Heart right ventricle (tissue), 16 donors: Measurements from ENCODE around the gene PRR5L. TPM values are rescaled to one million over a fixed set of nuclear protein-coding genes. Genes with fewer than 3 reads are reported as not detected.

Source experiments
- ATAC-seq, 8 donors: fragments of 200-7000 bp; cut with Tn5 transposase; one replicate each; pipeline ENCODE4 v1.9.1; 2020; ENCODE audit warnings: mild to moderate bottlenecking in 8 of 8, moderate library complexity in 8 of 8, moderate number of reproducible peaks in 1 of 8
- DNase-seq, 2 donors: peaks; one replicate each; pipeline ENCODE4 v3.0.0-alpha.2; 2020
- H3K27ac ChIP-seq, 10 donors: fragments of 200-600 bp; sonication (generic) in 2 of 10; one replicate each; pipeline versions ENCODE4 v1.5.0 to v1.8.0; 2020 to 2022; ENCODE audit warnings: mild to moderate bottlenecking in 3 of 10
- H3K27me3 ChIP-seq, 7 donors: fragments of 200-600 bp; one replicate each; pipeline ENCODE4 v1.8.0; 2021 to 2022; ENCODE audit warnings: mild to moderate bottlenecking in 2 of 7
- H3K36me3 ChIP-seq, 9 donors: fragments of 200-600 bp; sonication (generic) in 1 of 9; one replicate each; pipeline versions ENCODE4 v1.5.0 to v1.8.0; 2020 to 2022; ENCODE audit warnings: mild to moderate bottlenecking in 2 of 9
- H3K4me1 ChIP-seq, 9 donors: fragments of 200-600 bp; sonication (generic) in 1 of 9; one replicate each; pipeline versions ENCODE4 v1.5.0 to v1.8.0; 2020 to 2022; ENCODE audit warnings: mild to moderate bottlenecking in 4 of 9
- H3K4me3 ChIP-seq, 10 donors: fragments of 200-600 bp; sonication (generic) in 2 of 10; one replicate each; pipeline versions ENCODE4 v1.5.0 to v1.8.0; 2020 to 2022; ENCODE audit warnings: mild to moderate bottlenecking in 7 of 10, moderate library complexity in 2 of 10
- H3K9me3 ChIP-seq, 11 donors: fragments of 200-600 bp in 10 of 11; sonication (generic) in 2 of 11; one replicate each; pipeline versions ENCODE4 v1.5.0 to v1.8.0; 2013 to 2022; ENCODE audit warnings: mild to moderate bottlenecking in 2 of 11, control low read depth in 1 of 11, moderate library complexity in 1 of 11
- WGBS, 2 donors: extraction: QIAGEN DNeasy Blood & Tissue Kit; methylation state at CpG; one replicate each; pipeline ENCODE4 v1.1.7; 2013; ENCODE audit warnings: inconsistent platforms in 1 of 2; 5-methylcytosine and 5-hydroxymethylcytosine counted together
- intact Hi-C, 10 donors: fragments of 100-400 bp; cut with DNase I; formaldehyde crosslinking; loops; one replicate each; pipeline versions ENCODE4 v1.11.1 to v1.14.2; 2022
- polyA plus RNA-seq, 2 donors: library from polyadenylated mRNA; stranded (reverse); fragments of 200-250 nt; gene quantifications; one replicate each; pipeline ENCODE4 v1.2.3, GENCODE V29; 2013
- total RNA-seq, 10 donors: library from RNA; stranded (reverse); fragmentation: NEBNext Ultra II Directional in 3 of 10; extraction: Animal tissue kit (Norgen Biotek cat#: 25700) in 3 of 10; gene quantifications; one replicate each; pipeline versions ENCODE4 v1.2.1 to v1.2.4, GENCODE V29; 2021 to 2023
- TF ChIP-seq, protein P1 (sequence below), 9 donors: fragments of 200-600 bp; sonication (generic) in 2 of 9; IDR thresholded peaks; one replicate each; pipeline versions ENCODE4 v1.5.0 to v1.8.0; 2021 to 2022; ENCODE audit warnings: antibody characterized with exemption in 9 of 9, mild to moderate bottlenecking in 5 of 9, moderate library complexity in 1 of 9
- donor health status: Arrhythmogenic right ventricular cardiomyopathy.
- donor health status: ischemic (EF 13 %, LVEDD 7.1; RV severe dilation, severe dysfunction).
- donor health status: healthy with polysubstance abuse.
- donor health status: DM: no; HTN: yes; CAD: no.
- donor health status: DM: no; HTN: no; CAD: no.
- donor health status: ischemic (EF 25% LVEDD 6.9; RV normal size, moderate dysfunction).
- donor health status: ischemic (EF 25% LVEDD 5.7; RV mildly dilated, moderate dysfunction).
- donor health status: healthy.
- donor health status: DM: yes; HTN: yes; CAD: no.
- donor health status: Ischemic cardiomyopathy.
- donor health status: ischemic (EF 35%, LVEDD 5.7; RV mildly dilated, moderate dysfunction).
- donor health status: nonischemic (EF 11% LVEDD 7.7; RV severe dilation, severe dysfunction).
- donor health status: DM: yes; HTN: yes; CAD: no.
- donor health status: PGD.
- donor health status: ischemic (EF 29% LVEDD 5.4; RV normal size, mild dysfunction).
- donor health status: nonischemic (EF 23%, LVEDD 6.1; RV moderate dilation, normal function).

Gene PRR5L
- total and polyA plus RNA-seq, 12 donors: 0.80 to 10.7 (median 2.4) TPM

DNA sequence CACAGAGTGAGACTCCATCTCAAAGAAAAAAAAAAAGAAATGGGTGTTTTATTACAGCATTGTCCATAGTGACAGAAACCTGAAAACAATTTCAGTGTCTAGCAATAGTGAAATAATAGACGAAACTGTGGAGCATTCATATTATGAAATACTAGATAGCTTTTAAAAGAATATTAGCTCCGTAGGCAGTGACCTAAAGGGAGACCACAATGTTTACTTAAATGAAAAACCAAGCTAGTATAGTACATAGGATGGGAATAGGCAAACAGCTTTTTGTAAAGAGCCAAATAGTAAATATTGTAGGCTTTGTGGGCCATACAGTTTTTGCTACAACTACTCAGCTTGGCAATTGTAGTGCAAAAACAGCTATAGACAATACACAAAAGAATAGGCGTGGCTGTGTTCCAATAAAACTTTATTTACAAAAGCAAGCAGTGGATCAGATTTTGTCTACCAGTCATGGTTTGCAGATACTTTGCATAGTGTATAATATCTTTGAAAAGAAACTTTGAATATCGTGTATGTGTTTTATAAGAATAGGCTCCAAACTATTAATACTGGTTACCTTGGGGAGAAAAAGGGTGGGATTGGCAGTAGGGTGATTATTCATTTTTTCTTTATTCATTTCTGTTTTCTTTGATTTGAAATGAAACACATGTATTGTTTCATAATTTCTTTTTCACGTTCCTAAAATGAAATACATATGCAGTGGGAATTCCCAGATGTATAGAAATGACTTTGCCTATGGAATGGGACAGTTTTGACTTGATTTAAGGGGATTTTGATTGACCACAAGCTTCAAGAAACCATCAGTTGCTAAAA is 50.7 kb downstream of the PRR5L start:
- Histone ChIP-seq H3K27ac (no peak overlapping the region), H3K36me3 (no peaks in the 10 kb centered on the region), H3K27me3 (peaks cover 0 to 2% (median 0%) of the 10 kb centered on the region in 7 donors), H3K4me1 (peaks cover 0 to 12% (median 4%) of the 10 kb centered on the region in 9 donors), H3K9me3 (no peaks in the 10 kb centered on the region), H3K4me3 (no peak overlapping the region)
- TF ChIP-seq, protein P1, sequence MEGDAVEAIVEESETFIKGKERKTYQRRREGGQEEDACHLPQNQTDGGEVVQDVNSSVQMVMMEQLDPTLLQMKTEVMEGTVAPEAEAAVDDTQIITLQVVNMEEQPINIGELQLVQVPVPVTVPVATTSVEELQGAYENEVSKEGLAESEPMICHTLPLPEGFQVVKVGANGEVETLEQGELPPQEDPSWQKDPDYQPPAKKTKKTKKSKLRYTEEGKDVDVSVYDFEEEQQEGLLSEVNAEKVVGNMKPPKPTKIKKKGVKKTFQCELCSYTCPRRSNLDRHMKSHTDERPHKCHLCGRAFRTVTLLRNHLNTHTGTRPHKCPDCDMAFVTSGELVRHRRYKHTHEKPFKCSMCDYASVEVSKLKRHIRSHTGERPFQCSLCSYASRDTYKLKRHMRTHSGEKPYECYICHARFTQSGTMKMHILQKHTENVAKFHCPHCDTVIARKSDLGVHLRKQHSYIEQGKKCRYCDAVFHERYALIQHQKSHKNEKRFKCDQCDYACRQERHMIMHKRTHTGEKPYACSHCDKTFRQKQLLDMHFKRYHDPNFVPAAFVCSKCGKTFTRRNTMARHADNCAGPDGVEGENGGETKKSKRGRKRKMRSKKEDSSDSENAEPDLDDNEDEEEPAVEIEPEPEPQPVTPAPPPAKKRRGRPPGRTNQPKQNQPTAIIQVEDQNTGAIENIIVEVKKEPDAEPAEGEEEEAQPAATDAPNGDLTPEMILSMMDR (IDR thresholded peaks at IDR 0.05): no peak
- 88 to 91% methylated on average over 5 of the region's 5 CpGs for WGBS, 2 donors
- DNase-seq (no peak), ATAC-seq (no peak)
- intact Hi-C loops: no loop called here

DNA sequence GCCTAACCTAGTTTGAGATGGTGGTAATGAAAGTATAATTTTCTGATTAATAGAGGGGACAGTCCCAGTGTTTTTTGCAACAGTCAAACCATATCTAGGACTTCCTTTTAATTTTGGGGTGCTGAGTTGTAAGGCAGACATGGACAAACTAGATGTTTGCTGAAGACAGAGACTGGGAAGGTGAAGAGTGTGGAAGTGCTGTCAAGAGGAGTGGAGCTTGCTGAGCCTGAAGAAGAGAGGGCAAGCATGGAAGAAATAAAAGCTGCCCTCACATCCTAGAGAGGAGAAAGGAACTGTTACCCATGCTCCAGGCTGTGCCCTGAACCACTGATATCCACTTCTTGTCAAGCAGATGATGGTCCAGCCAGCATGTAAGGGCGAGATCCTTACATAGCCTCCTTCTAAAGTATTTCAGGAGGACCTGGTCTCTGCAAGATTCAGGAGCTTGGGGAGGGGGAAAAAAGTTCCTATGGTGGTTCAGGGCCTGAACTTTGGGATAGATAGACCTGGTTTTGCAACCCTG is 51.4 kb downstream of the PRR5L start:
- no peaks in the 10 kb centered on the region for H3K27me3 ChIP-seq
- intact Hi-C loops: no loop called here
- 79 to 93% methylated on average over 1 of the region's 1 CpG for WGBS, 2 donors
- TF ChIP-seq, protein P1 (IDR thresholded peaks at IDR 0.05): no peak
- no peaks in the 10 kb centered on the region for H3K36me3 ChIP-seq
- no peak overlapping the region for H3K4me3 ChIP-seq
- H3K9me3 ChIP-seq: no peaks in the 10 kb centered on the region
- no peak overlapping the region for H3K27ac ChIP-seq
- no peak for DNase-seq
- H3K4me1 ChIP-seq: peaks cover 0 to 12% (median 4%) of the 10 kb centered on the region in 9 donors
- no peak for ATAC-seq

DNA sequence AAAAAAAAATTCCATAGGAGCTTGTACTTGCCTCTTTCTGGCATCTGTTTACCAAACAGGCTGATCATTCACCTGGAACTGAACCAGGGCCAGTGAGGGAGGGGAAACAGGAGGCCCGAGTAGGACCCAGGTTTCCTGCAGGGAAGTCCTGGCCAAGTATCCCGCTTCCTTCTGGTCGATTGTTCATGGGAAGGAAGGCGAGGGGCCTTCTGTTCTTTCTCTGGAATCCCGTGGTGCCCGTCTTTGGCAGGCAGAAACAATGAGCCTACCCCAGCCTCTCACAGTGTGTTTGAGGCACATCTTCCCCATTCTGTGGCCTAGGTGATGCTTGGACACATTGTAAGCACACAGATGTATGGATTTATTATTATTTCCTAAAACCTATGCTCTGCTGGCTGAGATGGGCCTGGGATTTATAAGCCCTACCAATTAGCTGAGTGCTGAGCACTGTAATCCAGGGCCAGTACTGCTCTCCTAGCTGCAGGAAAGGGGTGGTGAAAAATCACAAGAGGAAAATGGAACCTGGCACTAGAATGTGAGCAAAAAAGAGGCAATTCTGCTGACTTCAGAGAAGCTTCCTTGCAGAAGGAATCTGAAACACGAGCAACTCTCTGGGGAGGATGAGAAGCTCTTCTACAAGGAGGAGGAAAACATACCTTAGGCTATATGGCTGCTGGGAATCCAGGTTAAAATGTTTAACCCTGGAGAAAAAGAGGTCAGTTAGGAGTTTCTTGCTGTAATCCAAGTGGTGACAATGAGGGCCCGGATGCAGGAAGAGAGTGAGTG is 53.5 kb downstream of the PRR5L start:
- no peaks in the 10 kb centered on the region for H3K36me3 ChIP-seq
- peaks cover 0 to 8% (median 0%) of the 10 kb centered on the region in 7 donors for H3K27me3 ChIP-seq
- H3K4me3 ChIP-seq: no peak overlapping the region
- intact Hi-C loops: no loop called here
- peak in 7 of 8 donors; percentile 17 to 65 (median 48) for ATAC-seq
- peaks cover 0 to 12% (median 4%) of the 10 kb centered on the region in 9 donors for H3K4me1 ChIP-seq
- TF ChIP-seq, protein P1 (IDR thresholded peaks at IDR 0.05): no peak
- peak in 1 of 2 donors; percentile 23 for DNase-seq
- peak overlapping the region in 6 of 10 donors; percentile 23 to 76 (median 50) for H3K27ac ChIP-seq
- 53 to 55% methylated on average over 8 of the region's 8 CpGs for whole genome bisulfite sequencing, 2 donors
- H3K9me3 ChIP-seq: no peaks in the 10 kb centered on the region

DNA sequence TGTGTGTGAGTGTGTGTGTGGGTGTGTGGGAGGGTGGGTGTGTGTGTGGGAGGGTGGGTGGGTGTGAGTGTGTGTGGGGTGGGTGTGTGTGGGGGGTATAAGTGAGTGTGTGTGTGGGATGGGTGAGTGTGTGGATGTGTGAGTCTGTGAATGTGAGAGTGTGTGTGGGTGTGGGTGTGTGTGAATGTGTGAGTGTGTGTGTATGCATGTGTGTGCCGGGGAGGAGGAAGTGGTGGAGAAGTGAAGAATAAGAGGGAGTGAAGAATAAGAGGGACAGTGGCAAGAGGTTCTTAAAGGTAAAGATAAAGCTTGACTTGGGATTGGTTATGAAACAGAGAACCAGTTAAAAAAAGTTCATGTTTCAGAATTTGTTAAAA is 54.0 kb downstream of the PRR5L start:
- H3K4me1 ChIP-seq: peaks cover 0 to 13% (median 4%) of the 10 kb centered on the region in 9 donors
- DNase-seq (no peak), ATAC-seq (no peak)
- no peaks in the 10 kb centered on the region for H3K36me3 ChIP-seq
- peak overlapping the region in 2 of 10 donors; percentile 57 to 76 for H3K27ac ChIP-seq
- peaks cover 0 to 8% (median 0%) of the 10 kb centered on the region in 7 donors for H3K27me3 ChIP-seq
- TF ChIP-seq, protein P1 (IDR thresholded peaks at IDR 0.05): no peak
- 66 to 77% methylated on average over 1 of the region's 1 CpG for WGBS, 2 donors
- H3K9me3 ChIP-seq: no peaks in the 10 kb centered on the region
- H3K4me3 ChIP-seq: no peak overlapping the region
- intact Hi-C loops: no loop called here
